HG03025 (cell line): ENCODE measurements around the gene ABHD10.

ENCODE experiments used
- ATAC-seq: cut with Tn5 transposase; IDR thresholded peaks from one replicate; pipeline ENCODE4 v1.9.1; 2021; ENCODE audit warnings: mild to moderate bottlenecking, moderate library complexity; ENCODE audit not compliant: unreplicated experiment, low FRiP score

The ABHD10 gene

DNA sequence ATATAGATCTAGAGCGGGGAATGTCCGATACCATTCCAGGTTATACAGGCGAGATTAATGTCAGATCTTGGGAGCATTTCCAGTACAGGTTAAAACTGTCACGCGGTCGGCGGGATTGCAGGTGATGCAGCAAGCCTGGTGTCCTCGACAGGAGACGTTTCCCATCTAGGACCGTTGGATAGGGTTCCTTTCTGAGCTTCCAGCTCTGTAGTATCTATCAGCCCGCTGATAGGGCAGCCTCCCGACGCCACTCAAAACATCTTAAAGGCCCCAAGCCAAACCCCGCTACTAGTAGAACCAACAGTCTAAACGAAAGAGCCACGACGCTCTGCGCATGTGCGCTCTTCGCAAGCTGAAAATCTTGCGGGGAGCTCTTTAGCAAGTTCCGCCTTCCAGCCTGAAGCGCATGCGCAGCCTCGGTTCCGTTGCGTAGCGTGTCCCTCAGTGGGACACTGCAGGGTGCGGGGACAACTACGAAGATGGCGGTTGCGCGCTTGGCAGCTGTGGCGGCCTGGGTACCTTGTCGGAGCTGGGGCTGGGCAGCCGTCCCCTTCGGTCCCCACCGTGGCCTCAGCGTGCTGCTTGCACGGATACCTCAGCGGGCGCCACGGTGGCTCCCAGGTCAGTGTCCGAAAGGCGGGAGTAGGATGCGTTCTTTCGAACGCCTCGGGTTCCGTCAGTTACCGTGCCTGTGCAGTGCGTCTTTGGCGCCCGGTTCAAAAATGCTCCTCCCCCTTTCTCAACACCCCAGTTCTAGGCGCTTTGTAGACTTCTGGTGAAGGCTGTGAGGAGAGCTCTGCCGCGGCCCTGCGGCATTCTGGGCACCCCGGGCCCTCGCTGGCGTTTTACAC lies at the start of gene ABHD10:
ABHD10 (plus strand) TSS at position 444 of the 851 bp plus-strand sequence; CDS start at position 480, 36 bp downstream.
- ATAC-seq: peak; percentile 93

GRCh38 chr3:111929484-111929883 lies 49.3 kb upstream of the ABHD10 start:
- ATAC-seq: no peak

- ATAC-seq: no peak
These were observed 45.9 kb upstream of the ABHD10 start for GRCh38 chr3:111932946-111933345.

DNA sequence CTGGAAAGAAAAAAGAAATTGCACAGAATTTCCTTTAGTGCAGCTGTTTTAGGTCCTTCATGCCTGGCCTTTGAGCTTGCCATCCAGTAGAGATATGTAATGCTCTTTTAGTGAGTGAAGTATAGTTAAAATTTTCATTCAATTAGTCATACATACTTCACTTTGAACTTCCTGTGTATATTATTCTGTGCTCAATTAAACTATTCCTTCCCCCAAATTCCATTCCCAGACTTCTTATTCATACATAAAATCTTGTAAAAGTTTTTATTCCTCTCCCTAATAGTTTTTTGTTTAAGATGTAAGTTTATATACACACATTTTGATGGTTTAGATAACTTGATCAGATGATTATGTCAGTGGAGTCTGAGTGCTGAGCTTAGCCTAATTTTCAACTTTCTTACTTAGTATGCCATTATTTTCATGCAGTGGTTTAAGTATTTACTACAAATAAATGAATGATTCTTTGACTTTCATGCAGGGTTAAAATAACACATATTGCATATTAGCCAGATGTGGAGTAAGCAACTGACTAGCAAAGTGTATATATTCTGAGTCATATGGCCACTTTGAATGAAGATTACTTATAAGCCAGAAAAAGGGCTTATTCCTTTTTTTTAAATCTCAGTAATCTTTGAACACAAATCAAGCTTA lies 42.5 kb upstream of the ABHD10 start:
- no peak for ATAC-seq

DNA sequence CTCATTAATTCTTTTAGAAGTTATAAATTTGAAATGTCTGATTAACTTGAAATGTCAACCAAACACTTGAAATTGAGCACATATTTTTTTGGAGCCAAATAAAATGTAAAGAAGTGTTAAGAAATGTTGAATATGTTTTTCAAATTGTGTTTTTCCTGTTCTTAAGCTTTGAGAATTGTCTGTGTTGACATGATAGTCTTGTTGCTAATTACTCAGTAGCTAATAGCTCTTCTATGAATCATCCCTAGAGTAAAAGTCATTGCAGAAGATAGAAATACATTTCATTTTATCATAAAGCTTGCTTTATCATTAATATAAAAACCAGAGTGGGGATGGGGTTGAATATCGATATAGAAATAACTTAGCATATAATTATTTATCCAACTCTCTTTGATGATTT lies 41.9 kb upstream of the ABHD10 start:
- no peak for ATAC-seq

DNA sequence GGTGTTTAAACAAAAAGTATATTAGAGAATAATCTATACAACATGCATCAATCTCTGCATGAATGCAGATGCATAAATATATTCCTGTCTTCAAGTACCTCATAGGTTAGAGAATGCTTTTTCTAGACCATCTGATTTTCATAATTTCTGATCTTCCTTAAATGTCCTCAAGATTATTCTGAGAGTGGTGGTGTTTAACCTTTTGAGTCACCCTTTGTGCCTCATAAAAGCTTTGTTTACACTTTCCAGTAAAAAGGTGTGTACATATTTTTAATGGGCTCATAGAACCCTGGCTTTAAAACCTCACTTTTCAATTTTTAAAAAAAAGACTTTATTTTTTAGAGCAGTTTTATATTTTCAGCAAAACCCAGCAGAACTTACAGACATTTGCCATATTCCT lies 41.0 kb upstream of the ABHD10 start:
- ATAC-seq: no peak

GRCh38 chr3:111939873-111940272 lies 39.0 kb upstream of the ABHD10 start:
- ATAC-seq: no peak

DNA sequence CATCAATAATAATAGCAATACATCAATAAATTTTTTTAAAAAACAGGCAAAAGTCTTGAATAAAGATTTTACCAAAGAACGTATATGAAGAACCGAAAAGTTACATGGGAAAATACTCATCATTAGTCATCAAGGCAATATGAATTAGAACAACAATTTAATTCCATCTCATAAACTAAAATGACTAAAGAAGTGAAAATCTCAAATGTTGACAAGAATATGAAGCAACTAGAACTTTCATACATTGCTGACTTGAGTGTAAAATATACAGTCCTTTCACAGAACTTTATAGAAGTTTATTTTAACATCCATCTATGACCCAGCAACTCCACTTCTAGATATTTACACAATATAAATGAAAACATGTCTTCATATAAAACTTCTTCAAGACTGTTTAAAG lies 35.3 kb upstream of the ABHD10 start:
- ATAC-seq: no peak

- no peak for ATAC-seq
These were observed 34.5 kb upstream of the ABHD10 start for GRCh38 chr3:111944372-111944771.

GRCh38 chr3:111947231-111947630 lies 31.6 kb upstream of the ABHD10 start:
- ATAC-seq: no peak

GRCh38 chr3:111948786-111949185 lies 30.0 kb upstream of the ABHD10 start:
- ATAC-seq: no peak

DNA sequence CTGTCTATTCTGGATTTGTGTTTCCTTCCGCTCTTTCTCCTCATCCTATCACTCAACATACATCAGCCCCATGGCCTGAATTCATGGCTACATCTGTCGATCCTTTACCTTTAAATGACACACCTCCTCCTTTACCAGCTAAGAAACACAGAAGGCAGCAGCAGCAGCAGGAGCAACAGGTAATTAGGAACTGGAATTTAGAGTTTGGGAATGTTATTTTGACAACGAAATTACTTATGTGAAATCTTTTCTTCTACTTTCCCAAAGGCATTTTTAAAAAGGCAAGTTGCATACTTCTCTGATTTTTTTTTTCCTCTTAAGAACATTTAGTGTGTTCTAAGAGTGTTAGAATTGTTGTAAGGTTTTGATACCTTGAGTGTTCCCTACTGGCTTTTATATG lies 29.1 kb upstream of the ABHD10 start:
- ATAC-seq: no peak

DNA sequence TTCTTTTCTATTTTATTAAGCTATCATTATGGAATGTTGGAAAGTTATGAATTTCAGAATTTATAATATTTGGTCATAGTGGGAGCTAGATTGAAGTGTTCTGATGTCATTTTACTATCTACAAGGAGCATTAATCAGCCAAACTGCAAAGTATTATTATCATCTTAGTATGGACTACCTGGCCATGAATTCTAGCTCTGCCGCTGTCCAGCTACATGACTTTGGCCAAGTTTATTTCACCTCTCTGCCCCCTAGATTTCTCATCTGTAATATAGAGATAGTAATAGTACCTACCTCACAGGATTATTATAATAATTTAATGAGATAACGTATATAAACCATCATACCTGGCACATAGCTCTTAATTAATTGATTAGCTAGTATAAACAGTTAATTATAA lies 27.8 kb upstream of the ABHD10 start:
- ATAC-seq: no peak

GRCh38 chr3:111952086-111952485 lies 26.7 kb upstream of the ABHD10 start:
- ATAC-seq: no peak

- no peak for ATAC-seq
These were observed 25.9 kb upstream of the ABHD10 start for GRCh38 chr3:111952866-111953450.

- ATAC-seq: no peak
These were observed 24.4 kb upstream of the ABHD10 start for GRCh38 chr3:111954228-111954990.

- no peak for ATAC-seq
These were observed 22.9 kb upstream of the ABHD10 start for GRCh38 chr3:111955876-111956275.

DNA sequence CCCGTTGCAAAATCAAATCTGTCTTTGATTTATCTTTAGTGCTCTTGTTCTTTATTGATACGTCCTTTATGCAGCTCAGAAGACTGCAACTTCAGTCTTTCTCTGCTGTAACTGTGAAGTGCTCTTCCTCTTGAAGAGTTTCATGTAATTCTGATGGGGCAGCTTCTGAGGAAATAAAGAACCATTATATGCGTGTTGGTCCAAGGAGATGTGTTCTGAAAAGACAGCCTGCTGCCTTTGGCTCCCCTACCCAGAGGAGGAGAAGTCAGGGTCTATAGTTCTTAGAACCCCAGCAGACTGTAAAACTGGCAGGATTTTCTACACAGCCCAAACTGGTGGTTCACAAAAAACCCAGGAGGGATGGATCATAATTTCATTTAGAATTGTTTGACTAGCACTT lies 22.4 kb upstream of the ABHD10 start:
- no peak for ATAC-seq

DNA sequence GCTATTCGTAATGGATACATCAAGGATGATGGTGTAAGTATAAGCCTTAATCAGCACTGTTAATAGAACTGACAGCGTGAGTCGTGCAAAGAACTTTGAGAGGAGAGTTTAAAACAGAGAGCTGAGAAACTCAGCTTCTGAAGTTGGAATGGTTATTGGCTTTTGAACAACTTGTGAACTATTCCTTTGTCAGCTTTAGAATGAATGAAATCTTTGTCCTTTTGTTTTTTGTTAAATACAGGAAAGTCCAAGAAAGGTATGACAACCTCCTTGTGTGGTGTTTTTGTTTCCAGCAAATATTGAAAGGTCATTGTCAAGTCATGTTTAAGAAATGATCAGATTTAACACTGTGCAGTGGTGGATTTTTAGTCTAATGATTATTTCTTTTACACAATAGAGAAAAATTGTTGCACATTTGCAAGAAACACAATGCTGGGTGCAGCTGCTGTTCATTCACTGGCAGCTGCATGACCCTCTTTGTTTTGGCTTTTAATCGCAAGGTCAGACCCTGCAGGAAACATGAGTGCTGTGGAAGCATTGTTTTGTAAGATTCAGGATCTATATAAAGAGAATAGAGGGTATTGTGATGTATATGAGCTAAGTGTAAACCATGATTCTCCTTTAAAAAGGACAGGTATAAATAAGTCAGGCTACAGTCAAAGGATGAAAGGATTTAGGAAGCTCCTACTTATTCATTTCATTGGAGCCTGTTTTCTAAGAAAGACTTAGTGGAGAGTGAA lies 21.7 kb upstream of the ABHD10 start:
- ATAC-seq: no peak

GRCh38 chr3:111961461-111962164 lies 17.2 kb upstream of the ABHD10 start:
- no peak for ATAC-seq
